Sigmoid colon (tissue), 7 donors: ENCODE data around the gene PRICKLE2. TPM values are rescaled to one million over a fixed set of nuclear protein-coding genes. Genes with fewer than 3 reads are reported as not detected.

Source experiments
- DNase-seq: peaks from one replicate; pipeline ENCODE4 v3.0.0-alpha.2; 2019
- H3K27ac ChIP-seq, 4 donors: fragments of 200-600 bp; sonication (generic); one replicate each; pipeline ENCODE4 v1.5.1; 2016 to 2019; ENCODE audit warnings: mild to moderate bottlenecking in 1 of 4
- H3K27me3 ChIP-seq, 3 donors: fragments of 200-600 bp; sonication (generic); one replicate each; pipeline ENCODE4 v1.5.1; 2019; ENCODE audit warnings: mild to moderate bottlenecking in 1 of 3
- H3K36me3 ChIP-seq, 4 donors: fragments of 200-600 bp; sonication (generic); one replicate each; pipeline ENCODE4 v1.5.1; 2016 to 2019
- H3K4me1 ChIP-seq, 4 donors: fragments of 200-600 bp; sonication (generic); one replicate each; pipeline ENCODE4 v1.5.1; 2017 to 2019
- H3K4me3 ChIP-seq, 4 donors: fragments of 200-600 bp; sonication (generic); one replicate each; pipeline ENCODE4 v1.5.1; 2017 to 2019; ENCODE audit warnings: mild to moderate bottlenecking in 2 of 4, moderate library complexity in 1 of 4
- H3K9me3 ChIP-seq, 4 donors: fragments of 200-600 bp in 3 of 4; sonication (generic) in 3 of 4; one replicate each; pipeline versions ENCODE4 v1.5.1 to v1.6.1; 2013 to 2019
- CTCF ChIP-seq, 4 experiments: fragments of 450-650 bp in 3 of 4; fragments of 200-600 bp in 1 of 4; IDR thresholded peaks; one replicate each; pipeline ENCODE4 v1.5.1; 2016 to 2019; ENCODE audit warnings: antibody characterized with exemption in 4 of 4, mild to moderate bottlenecking in 3 of 4, moderate library complexity in 2 of 4
- EP300 ChIP-seq, 4 donors: sonication (generic); formaldehyde crosslinking; IDR thresholded peaks; one replicate each; pipeline ENCODE4 v1.6.1; 2017; ENCODE audit warnings: antibody characterized with exemption in 4 of 4
- POLR2A ChIP-seq, 2 donors: fragments of 450-650 bp; IDR thresholded peaks; one replicate each; pipeline ENCODE4 v1.6.1; 2016; ENCODE audit warnings: antibody characterized with exemption in 2 of 2, mild to moderate bottlenecking in 2 of 2, moderate library complexity in 2 of 2
- POLR2AphosphoS5 ChIP-seq, 4 donors: sonication (generic); formaldehyde crosslinking; IDR thresholded peaks; one replicate each; pipeline ENCODE4 v1.6.1; 2017; ENCODE audit warnings: antibody characterized with exemption in 4 of 4
- WGBS, 2 donors: extraction: QIAGEN DNeasy Blood & Tissue Kit; methylation state at CpG; one replicate each; pipeline ENCODE4 v1.1.7; 2013; 5-methylcytosine and 5-hydroxymethylcytosine counted together
- intact Hi-C: fragments of 100-400 bp; cut with DNase I; formaldehyde crosslinking; loops from one replicate; pipeline ENCODE4 v1.15.1; 2023
- polyA plus RNA-seq, 3 donors: library from polyadenylated mRNA; stranded (reverse); fragments of 200-250 nt; gene quantifications; one replicate each; pipeline ENCODE4 v1.2.3, GENCODE V29; 2013
- total RNA-seq, 4 donors: library from RNA; depleted of rRNA; stranded (reverse); fragments of >200 nt; gene quantifications; one replicate each; pipeline ENCODE4 v1.1.0, GENCODE V29; 2016
- donor health status: healthy with polysubstance abuse.
- donor health status: Bipolar disorder and iron deficiency.
- donor health status: healthy.

The PRICKLE2 gene
- total and polyA plus RNA-seq, 7 donors, result 0.69 to 96.7 (median 61.1) TPM

GRCh38 chr3:64125561-64125960 lies 99.7 kb downstream of the PRICKLE2 start:
- DNase-seq, result no peak
- peaks cover 0 to 25% (median 21%) of the 10 kb centered on the region in 4 donors for H3K4me1 ChIP-seq
- no peaks in the 10 kb centered on the region for H3K27me3 ChIP-seq
- intact Hi-C loops, result no loop called here
- TF ChIP-seq POLR2A (IDR thresholded peaks at IDR 0.05) (no peak), POLR2AphosphoS5 (IDR thresholded peaks at IDR 0.05) (no peak), CTCF (IDR thresholded peaks at IDR 0.05) (no peak), EP300 (IDR thresholded peaks at IDR 0.05) (no peak)
- no peaks in the 10 kb centered on the region for H3K9me3 ChIP-seq
- no peak overlapping the region for H3K4me3 ChIP-seq
- whole genome bisulfite sequencing, 2 donors, result 44 to 90% methylated on average over 2 of the region's 2 CpGs
- H3K36me3 ChIP-seq, result peaks cover 0 to 21% (median 0%) of the 10 kb centered on the region in 4 donors
- no peak overlapping the region for H3K27ac ChIP-seq

GRCh38 chr3:64123931-64124330 lies 101.3 kb downstream of the PRICKLE2 start:
- WGBS, 2 donors, result 89 to 93% methylated on average over 2 of the region's 2 CpGs
- peaks cover 0 to 35% (median 0%) of the 10 kb centered on the region in 4 donors for H3K36me3 ChIP-seq
- DNase-seq, result no peak
- no peak overlapping the region for H3K27ac ChIP-seq
- peaks cover 0 to 28% (median 23%) of the 10 kb centered on the region in 4 donors for H3K4me1 ChIP-seq
- H3K9me3 ChIP-seq, result no peaks in the 10 kb centered on the region
- H3K4me3 ChIP-seq, result no peak overlapping the region
- TF ChIP-seq POLR2A (IDR thresholded peaks at IDR 0.05), result no peak
- TF ChIP-seq EP300 (IDR thresholded peaks at IDR 0.05), result no peak
- intact Hi-C loops, result no loop called here
- no peaks in the 10 kb centered on the region for H3K27me3 ChIP-seq

GRCh38 chr3:64122476-64122875 lies 102.8 kb downstream of the PRICKLE2 start:
- H3K4me3 ChIP-seq, result no peak overlapping the region
- H3K4me1 ChIP-seq, result peaks cover 0 to 34% (median 27%) of the 10 kb centered on the region in 4 donors
- no peak for DNase-seq
- intact Hi-C loops, result no loop called here
- H3K27me3 ChIP-seq, result no peaks in the 10 kb centered on the region
- no peaks in the 10 kb centered on the region for H3K9me3 ChIP-seq
- TF ChIP-seq CTCF (IDR thresholded peaks at IDR 0.05) (no peak), EP300 (IDR thresholded peaks at IDR 0.05) (no peak), POLR2A (IDR thresholded peaks at IDR 0.05) (no peak), POLR2AphosphoS5 (IDR thresholded peaks at IDR 0.05) (no peak)
- WGBS, 2 donors, result 87 to 88% methylated on average over 3 of the region's 3 CpGs
- peaks cover 0 to 25% (median 0%) of the 10 kb centered on the region in 4 donors for H3K36me3 ChIP-seq
- H3K27ac ChIP-seq, result peak overlapping the region; percentile 32 to 48 (median 47)

GRCh38 chr3:64121750-64122311 lies 103.4 kb downstream of the PRICKLE2 start:
- Histone ChIP-seq H3K4me1 (peaks cover 0 to 34% (median 29%) of the 10 kb centered on the region in 4 donors), H3K36me3 (peaks cover 0 to 21% (median 0%) of the 10 kb centered on the region in 4 donors), H3K27ac (peak overlapping the region; percentile 1 to 48 (median 47)), H3K27me3 (no peaks in the 10 kb centered on the region), H3K9me3 (no peaks in the 10 kb centered on the region), H3K4me3 (no peak overlapping the region)
- intact Hi-C loops, result no loop called here
- DNase-seq, result no peak
- WGBS, 2 donors, result 18 to 36% methylated on average over 3 of the region's 3 CpGs
- TF ChIP-seq POLR2AphosphoS5 (IDR thresholded peaks at IDR 0.05) (peak in 1 of 4 donors; percentile 21), CTCF (IDR thresholded peaks at IDR 0.05) (no peak)

GRCh38 chr3:64120876-64121275 lies 104.4 kb downstream of the PRICKLE2 start:
- WGBS, 2 donors, result 65 to 78% methylated on average over 5 of the region's 5 CpGs
- Histone ChIP-seq H3K9me3 (no peaks in the 10 kb centered on the region), H3K27me3 (no peaks in the 10 kb centered on the region), H3K4me1 (peaks cover 0 to 34% (median 29%) of the 10 kb centered on the region in 4 donors), H3K27ac (peak overlapping the region; percentile 1 to 48 (median 34)), H3K36me3 (peaks cover 0 to 21% (median 0%) of the 10 kb centered on the region in 4 donors), H3K4me3 (no peak overlapping the region)
- intact Hi-C loops, result no loop called here
- DNase-seq, result no peak
- TF ChIP-seq POLR2A (IDR thresholded peaks at IDR 0.05) (no peak), EP300 (IDR thresholded peaks at IDR 0.05) (no peak), POLR2AphosphoS5 (IDR thresholded peaks at IDR 0.05) (no peak), CTCF (IDR thresholded peaks at IDR 0.05) (no peak)
